Nephron (organoid): ENCODE results near the gene NAV2.

ENCODE experiments used
- H3K27ac Mint-ChIP-seq, 3 experiments: 2 replicates each; pipeline ENCODE4 v1.8.0; 2020; ENCODE audit warnings: mixed read lengths in 3 of 3, mild to moderate bottlenecking in 2 of 3, moderate library complexity in 1 of 3
- H3K27me3 Mint-ChIP-seq: 2 replicates; pipeline ENCODE4 v1.8.0; 2021; ENCODE audit warnings: low read depth, mild to moderate bottlenecking, moderate library complexity, mixed read lengths
- H3K36me3 Mint-ChIP-seq: 2 replicates; pipeline ENCODE4 v1.8.0; 2020; ENCODE audit warnings: low read depth, mixed read lengths
- H3K4me1 Mint-ChIP-seq: 2 replicates; pipeline ENCODE4 v1.8.0; 2020; ENCODE audit warnings: mixed read lengths
- H3K4me3 Mint-ChIP-seq, 3 experiments: 2 replicates each; pipeline ENCODE4 v1.8.0; 2020; ENCODE audit warnings: mild to moderate bottlenecking in 3 of 3, mixed read lengths in 3 of 3, moderate library complexity in 2 of 3
- H3K9me3 Mint-ChIP-seq: 2 replicates; pipeline ENCODE4 v1.8.0; 2020; ENCODE audit warnings: mixed read lengths
- CTCF ChIP-seq, 3 experiments: fragments of 200-600 bp; sonication (generic); IDR thresholded peaks; one replicate each; pipeline ENCODE4 v1.5.0; 2021; ENCODE audit warnings: antibody characterized with exemption in 3 of 3; ENCODE audit not compliant: unreplicated experiment in 3 of 3

The NAV2 gene

GRCh38 chr11:19715373-19715772 is 2.7 kb downstream of the NAV2 start:
- Mint-ChIP-seq H3K36me3 (no peaks in the 10 kb centered on the region), H3K27ac (peak overlapping the region in 1 of 3 experiments; percentile 28), H3K4me3 (peak overlapping the region; percentile 63 to 86 (median 83)), H3K27me3 (peaks cover 51% of the 10 kb centered on the region), H3K9me3 (no peaks in the 10 kb centered on the region), H3K4me1 (peaks cover 52% of the 10 kb centered on the region)
- no peak for TF ChIP-seq CTCF (IDR thresholded peaks at IDR 0.05; ENCODE audit: unreplicated experiment in 3 of 3)

- no peaks in the 10 kb centered on the region for H3K9me3 Mint-ChIP-seq
- H3K27ac Mint-ChIP-seq = no peak overlapping the region
- H3K27me3 Mint-ChIP-seq = peaks cover 45% of the 10 kb centered on the region
- TF ChIP-seq CTCF (IDR thresholded peaks at IDR 0.05; ENCODE audit: unreplicated experiment in 3 of 3) = no peak
- no peaks in the 10 kb centered on the region for H3K36me3 Mint-ChIP-seq
- peaks cover 49% of the 10 kb centered on the region for H3K4me1 Mint-ChIP-seq
- no peak overlapping the region for H3K4me3 Mint-ChIP-seq
Observed at GRCh38 chr11:19718051-19718450, 5.4 kb downstream of the NAV2 start.

GRCh38 chr11:19718951-19719350 is 6.3 kb downstream of the NAV2 start:
- H3K4me1 Mint-ChIP-seq = peaks cover 53% of the 10 kb centered on the region
- no peak for TF ChIP-seq CTCF (IDR thresholded peaks at IDR 0.05; ENCODE audit: unreplicated experiment in 3 of 3)
- no peaks in the 10 kb centered on the region for H3K36me3 Mint-ChIP-seq
- no peak overlapping the region for H3K4me3 Mint-ChIP-seq
- no peaks in the 10 kb centered on the region for H3K9me3 Mint-ChIP-seq
- no peak overlapping the region for H3K27ac Mint-ChIP-seq
- peaks cover 36% of the 10 kb centered on the region for H3K27me3 Mint-ChIP-seq

GRCh38 chr11:19719960-19720359 is 7.3 kb downstream of the NAV2 start:
- Mint-ChIP-seq H3K4me3 (no peak overlapping the region), H3K4me1 (peaks cover 45% of the 10 kb centered on the region), H3K36me3 (no peaks in the 10 kb centered on the region), H3K27ac (no peak overlapping the region), H3K9me3 (no peaks in the 10 kb centered on the region), H3K27me3 (peaks cover 28% of the 10 kb centered on the region)
- TF ChIP-seq CTCF (IDR thresholded peaks at IDR 0.05; ENCODE audit: unreplicated experiment in 3 of 3) = no peak

- Mint-ChIP-seq H3K4me3 (no peak overlapping the region), H3K4me1 (peaks cover 33% of the 10 kb centered on the region), H3K9me3 (no peaks in the 10 kb centered on the region), H3K27ac (no peak overlapping the region), H3K36me3 (no peaks in the 10 kb centered on the region), H3K27me3 (peaks cover 19% of the 10 kb centered on the region)
- TF ChIP-seq CTCF (IDR thresholded peaks at IDR 0.05; ENCODE audit: unreplicated experiment in 3 of 3) = no peak
Observed at GRCh38 chr11:19721176-19721575, 8.5 kb downstream of the NAV2 start.

GRCh38 chr11:19722702-19723101 is 10.1 kb downstream of the NAV2 start:
- no peak for TF ChIP-seq CTCF (IDR thresholded peaks at IDR 0.05; ENCODE audit: unreplicated experiment in 3 of 3)
- H3K36me3 Mint-ChIP-seq = no peaks in the 10 kb centered on the region
- H3K4me1 Mint-ChIP-seq = peaks cover 38% of the 10 kb centered on the region
- no peak overlapping the region for H3K27ac Mint-ChIP-seq
- H3K4me3 Mint-ChIP-seq = no peak overlapping the region
- no peaks in the 10 kb centered on the region for H3K9me3 Mint-ChIP-seq
- H3K27me3 Mint-ChIP-seq = peaks cover 19% of the 10 kb centered on the region
